HAP-1 (cell line): ENCODE data around the gene CHRNB4.
A peak's percentile ranks its signal among the peaks of the same experiment; 100 is the strongest.

Experiments used
- DNase-seq, 2 experiments: peaks; one replicate each; pipeline ENCODE4 v3.0.0-alpha.2; 2016 to 2020; ENCODE audit warnings: low spot score in 2 of 2
- H3K27me3 ChIP-seq: fragments of 250-450 bp; sonication (Bioruptor Pico); 2 replicates; pipeline ENCODE4 v1.5.1; 2020; ENCODE audit warnings: low read depth, mild to moderate bottlenecking, moderate library complexity
- H3K36me3 ChIP-seq: fragments of 250-450 bp; sonication (Bioruptor Pico); replicated peaks from 2 replicates; pipeline ENCODE4 v1.5.1; 2020; ENCODE audit warnings: mild to moderate bottlenecking
- H3K4me1 ChIP-seq: fragments of 250-450 bp; sonication (Bioruptor Pico); 2 replicates; pipeline ENCODE4 v1.5.1; 2020; ENCODE audit warnings: mild to moderate bottlenecking
- H3K4me3 ChIP-seq: fragments of 250-450 bp; sonication (Bioruptor Pico); 2 replicates; pipeline ENCODE4 v1.5.1; 2020; ENCODE audit warnings: mild to moderate bottlenecking, moderate library complexity
- H3K9me3 ChIP-seq: fragments of 250-450 bp; sonication (Bioruptor Pico); 2 replicates; pipeline ENCODE4 v1.5.1; 2020; ENCODE audit warnings: mild to moderate bottlenecking, moderate library complexity
- in situ Hi-C: fragments of 300-500 bp; cut with MboI; formaldehyde crosslinking; loops from 3 replicates; pipeline ENCODE4 v1.14.3; 2020; ENCODE audit warnings: low sequenced_read_pairs, inconsistent platforms, mixed read lengths

The CHRNB4 gene

DNA sequence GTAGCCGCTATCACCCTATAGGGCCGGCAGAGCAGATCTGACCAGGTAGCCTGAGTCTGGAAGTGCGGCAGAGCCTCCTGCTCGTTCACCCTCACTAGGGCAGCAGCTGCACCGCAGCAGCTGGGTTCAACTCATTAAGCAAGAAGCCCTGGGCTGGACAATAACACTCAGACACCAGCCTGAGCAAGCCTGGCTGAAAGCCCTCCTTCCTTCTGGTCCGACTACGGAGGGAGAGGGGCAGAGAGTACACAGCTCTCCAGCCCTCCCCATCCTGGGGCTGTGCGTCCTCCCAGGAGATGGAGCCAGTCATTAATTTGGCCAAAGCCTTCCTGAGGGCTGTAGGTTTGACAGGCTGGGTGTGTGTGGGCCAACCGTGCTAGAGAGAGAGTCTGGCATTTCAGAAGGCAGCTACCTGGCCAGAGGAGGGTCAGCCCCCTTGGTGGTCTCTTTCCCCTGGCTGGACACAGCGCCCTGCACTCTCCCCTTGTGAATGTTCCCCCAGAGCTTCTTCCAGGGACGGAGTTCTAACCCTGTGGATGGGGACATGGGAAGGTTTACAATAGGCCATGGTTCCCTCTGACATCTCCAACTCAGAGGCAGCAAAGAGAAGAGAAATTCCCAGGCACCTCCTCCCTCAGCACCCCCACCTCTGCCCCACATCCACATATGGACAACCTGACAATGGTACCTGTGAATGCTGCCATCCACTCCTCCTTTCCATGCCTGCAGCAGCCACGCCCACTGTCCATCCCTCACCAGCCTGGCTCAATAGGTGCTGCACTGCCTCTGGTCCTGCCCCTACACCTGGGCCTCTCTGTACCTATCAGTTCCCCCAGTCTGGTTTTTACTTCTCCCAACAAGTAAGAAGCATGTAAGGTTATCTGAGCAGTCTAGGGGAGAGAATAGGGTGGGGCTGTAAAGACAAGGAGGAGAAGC, 6.5 kb downstream of the CHRNB4 start:
- Histone ChIP-seq H3K9me3 (no peaks in the 10 kb centered on the region), H3K4me1 (no peaks in the 10 kb centered on the region), H3K27me3 (peaks cover 2% of the 10 kb centered on the region), H3K4me3 (no peak overlapping the region), H3K36me3 (no peaks in the 10 kb centered on the region)
- peak in 1 of 2 experiments; percentile 6 for DNase-seq
- in situ Hi-C loops = no loop called here

DNA sequence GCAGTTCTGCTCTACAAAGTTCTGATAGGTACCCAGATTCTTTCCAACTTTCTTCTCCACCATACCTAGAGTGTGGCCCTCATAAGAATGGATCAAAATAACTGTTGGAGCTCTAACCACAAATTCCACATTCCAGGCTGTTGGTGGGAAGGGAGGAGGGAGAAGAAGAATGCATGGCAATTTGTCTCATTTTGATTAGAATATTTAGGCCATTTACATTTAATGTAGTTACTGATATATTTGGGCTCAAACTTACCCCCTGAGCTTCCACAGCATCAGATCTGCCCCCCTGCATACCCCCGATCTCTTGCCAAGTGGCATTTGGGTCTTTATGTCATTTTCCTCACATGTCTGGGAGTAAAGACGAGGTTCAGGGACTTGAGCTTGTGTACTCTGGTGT, 7.7 kb downstream of the CHRNB4 start:
- in situ Hi-C loops = no loop called here
- Histone ChIP-seq H3K4me3 (no peak overlapping the region), H3K36me3 (no peaks in the 10 kb centered on the region), H3K4me1 (no peaks in the 10 kb centered on the region), H3K9me3 (no peaks in the 10 kb centered on the region), H3K27me3 (peaks cover 12% of the 10 kb centered on the region)
- DNase-seq = no peak

DNA sequence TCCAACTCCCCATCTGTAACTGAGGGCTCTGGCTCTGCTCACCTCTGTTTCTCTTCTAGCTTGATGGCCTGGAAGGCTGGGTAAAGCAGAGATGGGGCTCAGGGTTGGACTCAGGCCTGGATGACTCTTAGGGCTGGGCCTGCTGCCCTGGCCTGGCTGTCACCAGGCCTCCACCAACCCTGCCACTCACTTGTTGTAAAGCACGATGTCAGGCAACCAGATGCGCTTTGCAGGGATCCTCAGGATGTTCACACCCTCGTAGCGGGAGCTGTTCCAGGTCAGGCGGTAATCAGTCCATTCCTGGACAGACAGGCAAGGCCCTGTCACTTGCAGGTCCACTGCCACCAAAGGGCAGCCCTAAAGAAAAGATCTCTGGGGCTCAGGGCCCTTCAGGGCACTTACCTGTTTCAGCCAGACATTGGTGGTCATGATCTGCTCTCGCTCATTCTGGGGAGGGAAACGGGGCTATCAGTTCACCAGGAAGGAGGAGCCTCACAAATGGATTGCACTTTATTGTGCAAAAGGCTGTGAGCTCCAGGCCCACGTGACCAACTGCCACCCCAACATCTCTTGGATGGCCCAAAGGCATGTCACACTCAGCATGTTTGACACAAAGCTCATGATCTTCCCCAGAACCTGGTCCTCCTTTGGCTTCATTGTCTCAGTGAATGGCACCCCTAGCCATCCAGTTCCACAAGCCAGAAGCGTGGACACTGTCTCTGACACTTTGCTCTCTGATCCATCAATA, 9.9 kb downstream of the CHRNB4 start:
- Histone ChIP-seq H3K4me1 (no peaks in the 10 kb centered on the region), H3K4me3 (no peak overlapping the region), H3K9me3 (no peaks in the 10 kb centered on the region), H3K27me3 (peaks cover 30% of the 10 kb centered on the region), H3K36me3 (no peaks in the 10 kb centered on the region)
- in situ Hi-C loops = no loop called here
- DNase-seq = no peak

DNA sequence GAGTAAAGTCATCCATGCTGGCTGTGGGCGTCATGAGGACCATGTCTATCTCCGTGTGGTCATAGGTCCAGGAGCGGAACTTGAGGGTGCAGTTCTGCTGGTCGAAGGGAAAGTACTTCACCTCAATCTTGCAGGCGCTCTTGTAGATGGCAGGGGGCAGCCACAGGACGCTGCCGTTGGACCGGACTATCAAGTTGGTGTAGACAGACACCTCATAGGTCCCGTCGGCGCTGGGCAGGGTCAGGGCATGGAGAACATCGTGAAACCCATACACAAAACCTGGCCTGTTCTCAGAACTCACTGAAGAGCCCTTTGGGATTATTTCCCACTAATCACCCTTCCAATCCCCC, 11.3 kb downstream of the CHRNB4 start:
- Histone ChIP-seq H3K27me3 (peaks cover 36% of the 10 kb centered on the region), H3K4me3 (no peak overlapping the region), H3K36me3 (no peaks in the 10 kb centered on the region), H3K9me3 (no peaks in the 10 kb centered on the region), H3K4me1 (no peaks in the 10 kb centered on the region)
- no peak for DNase-seq
- in situ Hi-C loops = no loop called here

DNA sequence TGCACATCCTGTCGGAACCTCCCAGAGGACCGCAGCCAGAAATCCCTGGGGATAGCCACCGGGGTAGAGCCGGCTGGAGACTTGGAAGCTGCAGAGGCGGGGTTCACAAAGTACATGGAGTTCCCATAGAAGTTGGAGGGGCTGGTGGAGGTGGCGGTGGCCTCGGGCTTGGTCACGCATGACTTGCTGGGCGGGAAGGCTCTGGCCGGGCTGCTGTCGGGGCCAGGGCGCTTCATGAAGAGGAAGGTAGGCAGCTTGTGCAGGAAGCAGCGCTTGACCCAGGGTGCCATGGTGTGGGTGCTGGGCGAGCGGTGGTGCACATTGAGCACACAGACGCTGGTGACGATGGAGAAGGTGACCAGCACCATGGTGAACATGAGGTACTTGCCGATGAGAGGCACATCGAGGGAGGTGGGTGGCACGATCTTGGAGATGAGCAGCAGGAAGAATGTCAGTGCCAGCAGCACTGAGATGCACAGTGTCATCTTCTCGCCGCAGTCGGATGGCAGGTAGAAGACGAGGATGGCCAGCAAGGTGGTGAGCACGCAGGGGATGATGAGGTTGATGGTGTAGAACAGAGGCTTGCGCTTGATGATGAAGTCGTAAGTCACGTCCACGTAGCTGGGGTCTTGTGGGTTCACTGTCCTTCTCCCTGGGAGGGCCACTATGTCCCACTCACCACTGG, 11.8 kb downstream of the CHRNB4 start:
- no peak for DNase-seq
- no peaks in the 10 kb centered on the region for H3K36me3 ChIP-seq
- H3K27me3 ChIP-seq = peaks cover 36% of the 10 kb centered on the region
- H3K4me1 ChIP-seq = no peaks in the 10 kb centered on the region
- in situ Hi-C loops = no loop called here
- H3K4me3 ChIP-seq = no peak overlapping the region
- H3K9me3 ChIP-seq = no peaks in the 10 kb centered on the region

DNA sequence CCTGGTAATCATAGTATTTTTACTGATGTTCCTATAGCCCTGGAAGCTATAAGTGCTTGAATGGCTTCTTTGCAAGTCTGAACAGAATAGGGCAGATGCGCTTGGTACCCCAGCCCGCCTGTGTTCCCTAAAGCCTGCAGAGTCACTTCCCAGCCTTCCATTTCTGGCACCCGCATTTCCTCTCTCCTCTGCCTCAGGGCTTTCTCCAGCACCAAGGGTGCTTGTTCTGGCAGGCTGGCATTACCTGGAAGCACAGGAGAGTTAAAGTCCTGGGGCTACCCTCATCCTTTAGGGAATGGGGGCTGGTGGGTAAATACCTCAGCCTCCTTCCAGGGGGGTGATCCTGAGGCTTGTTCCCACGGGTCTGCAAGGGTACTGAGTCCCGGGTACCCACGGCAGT, 12.8 kb downstream of the CHRNB4 start:
- Histone ChIP-seq H3K4me3 (no peak overlapping the region), H3K36me3 (no peaks in the 10 kb centered on the region), H3K4me1 (no peaks in the 10 kb centered on the region), H3K27me3 (peaks cover 39% of the 10 kb centered on the region), H3K9me3 (no peaks in the 10 kb centered on the region)
- no peak for DNase-seq
- in situ Hi-C loops = no loop called here

DNA sequence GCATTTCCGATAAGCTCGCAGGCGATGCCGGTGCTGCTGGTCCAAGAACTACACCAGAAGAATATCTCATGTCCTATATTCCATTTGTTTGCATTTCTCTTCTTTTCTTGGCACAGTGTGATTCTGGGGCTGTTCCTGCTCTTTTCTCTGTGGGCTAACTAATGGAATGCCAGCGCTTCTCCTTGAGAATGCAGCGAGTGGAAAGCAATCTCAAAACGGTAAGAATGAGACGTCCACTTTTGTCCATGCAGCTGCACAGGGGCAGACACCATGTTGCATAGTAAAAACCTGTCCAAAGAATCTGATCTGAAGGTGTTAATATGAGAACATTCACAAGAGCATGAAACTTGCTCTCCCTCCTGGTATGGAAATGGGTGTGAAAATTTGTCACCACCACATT, 13.7 kb downstream of the CHRNB4 start:
- in situ Hi-C loops = no loop called here
- Histone ChIP-seq H3K4me3 (no peak overlapping the region), H3K4me1 (no peaks in the 10 kb centered on the region), H3K36me3 (no peaks in the 10 kb centered on the region), H3K27me3 (peaks cover 44% of the 10 kb centered on the region), H3K9me3 (no peaks in the 10 kb centered on the region)
- DNase-seq = no peak

DNA sequence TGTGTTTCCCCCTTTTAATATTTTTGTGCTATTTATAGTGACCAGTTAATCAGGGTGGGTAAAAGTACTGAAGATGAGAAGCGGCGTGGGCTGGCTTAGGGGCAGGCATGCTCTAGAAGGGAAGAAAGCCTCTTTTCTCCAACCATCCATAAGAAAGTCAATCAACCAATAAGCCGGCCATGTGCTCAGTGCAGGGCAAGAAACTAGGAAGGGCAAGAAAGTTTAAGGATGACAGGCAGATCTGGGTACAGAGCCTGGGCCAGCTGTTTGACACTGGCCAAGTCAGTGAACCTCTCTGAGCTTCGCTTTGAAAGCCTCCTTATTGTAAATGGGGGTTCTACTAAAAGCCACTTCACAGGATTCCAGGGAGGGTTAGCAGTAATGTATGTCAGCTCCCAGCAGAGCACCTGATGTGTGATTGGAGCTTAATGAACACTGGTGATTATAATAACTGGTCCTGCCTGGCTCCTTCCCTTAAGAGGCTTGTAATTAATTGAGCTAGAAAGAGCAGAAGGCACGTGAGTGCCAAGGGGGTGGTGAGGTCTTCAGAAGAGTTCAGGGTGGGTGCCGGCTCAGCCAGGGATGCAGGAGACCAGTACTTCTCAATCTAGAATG, 14.5 kb downstream of the CHRNB4 start:
- Histone ChIP-seq H3K9me3 (no peaks in the 10 kb centered on the region), H3K4me1 (no peaks in the 10 kb centered on the region), H3K27me3 (peaks cover 52% of the 10 kb centered on the region), H3K4me3 (no peak overlapping the region), H3K36me3 (no peaks in the 10 kb centered on the region)
- in situ Hi-C loops = no loop called here
- no peak for DNase-seq

DNA sequence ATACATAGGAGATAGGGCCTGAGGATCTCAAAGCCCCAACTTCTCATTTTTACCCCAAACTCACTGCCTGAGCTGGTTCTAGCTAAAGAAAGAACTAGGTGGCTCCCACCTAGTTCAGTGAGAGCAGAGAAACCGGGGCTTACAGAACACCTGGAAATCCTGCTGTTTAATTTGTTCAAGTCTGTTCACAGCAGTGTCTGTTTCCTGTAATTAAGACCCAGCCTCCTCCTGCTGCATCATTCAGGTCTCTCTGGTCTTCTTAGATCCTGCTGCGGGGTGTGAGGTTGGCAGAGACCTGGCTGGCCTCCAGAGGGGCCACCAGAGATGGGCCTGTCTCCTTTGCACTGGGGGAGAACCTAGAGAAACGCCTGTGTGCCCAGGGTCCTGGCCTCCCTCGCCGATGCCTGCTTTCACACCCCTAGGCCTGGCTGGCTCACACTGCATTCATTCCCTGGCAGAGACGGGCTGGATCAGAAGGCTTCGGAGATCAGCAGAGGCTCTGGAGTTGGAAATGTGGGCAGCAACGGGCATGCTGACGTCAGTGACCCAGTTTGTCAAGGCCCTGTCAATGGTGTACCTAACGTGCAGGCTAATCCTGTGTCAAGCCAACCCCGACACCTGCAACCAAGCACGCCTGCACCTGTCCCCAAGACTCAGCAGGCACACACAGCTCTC, 15.3 kb downstream of the CHRNB4 start:
- in situ Hi-C loops = no loop called here
- no peaks in the 10 kb centered on the region for H3K36me3 ChIP-seq
- no peak overlapping the region for H3K4me3 ChIP-seq
- H3K4me1 ChIP-seq = no peaks in the 10 kb centered on the region
- H3K27me3 ChIP-seq = peaks cover 59% of the 10 kb centered on the region
- no peaks in the 10 kb centered on the region for H3K9me3 ChIP-seq
- no peak for DNase-seq

DNA sequence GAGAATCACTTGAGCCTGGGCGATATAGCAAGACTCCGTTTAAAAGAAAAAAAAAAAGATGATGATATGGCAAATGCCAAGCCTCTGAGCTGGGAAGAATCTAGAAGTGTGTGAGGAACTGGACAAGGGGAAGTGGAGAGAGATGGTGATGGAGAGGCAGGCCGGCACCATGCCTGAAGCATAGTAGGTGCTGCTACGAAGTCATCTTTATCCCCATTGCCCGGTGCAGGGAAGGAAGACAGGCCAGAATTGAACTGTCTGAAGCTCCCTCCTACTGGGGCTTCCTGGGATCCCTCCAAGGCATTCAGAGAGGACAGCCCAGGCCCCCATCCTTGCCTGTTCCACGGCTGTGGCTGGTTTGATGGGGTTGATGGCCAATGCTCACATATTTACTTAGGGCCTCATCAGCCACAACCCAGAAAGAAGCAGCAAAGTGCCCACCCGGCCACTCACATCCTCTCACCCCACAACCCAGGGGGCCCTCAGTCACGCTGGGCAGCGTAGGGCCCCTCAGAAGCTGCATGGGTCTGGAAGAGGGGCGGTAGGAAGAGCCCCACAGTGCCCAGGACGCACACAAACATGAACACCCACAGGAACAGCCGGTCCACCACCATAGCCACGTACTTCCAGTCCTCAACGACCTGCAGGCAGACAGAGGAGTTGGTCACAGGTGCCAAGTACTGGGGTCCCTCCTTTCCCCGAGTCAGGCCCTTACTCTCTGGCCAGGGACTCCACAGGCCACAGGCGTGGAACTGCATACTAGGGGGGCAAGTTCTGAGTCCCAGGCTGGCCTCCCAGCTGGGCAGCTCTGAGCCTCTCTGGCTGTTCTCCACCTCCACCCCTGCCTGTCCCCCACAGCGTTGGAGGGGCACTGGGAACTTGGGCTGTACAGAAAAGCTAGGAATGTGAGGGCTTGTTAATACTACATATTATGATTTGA, 16.1 kb downstream of the CHRNB4 start:
- peaks cover 1% of the 10 kb centered on the region; the same call in 1 of the 2 replicates for H3K4me1 ChIP-seq
- peaks cover 67% of the 10 kb centered on the region for H3K27me3 ChIP-seq
- in situ Hi-C loops = no loop called here
- H3K36me3 ChIP-seq = no peaks in the 10 kb centered on the region
- no peak overlapping the region for H3K4me3 ChIP-seq
- no peaks in the 10 kb centered on the region for H3K9me3 ChIP-seq
- no peak for DNase-seq

DNA sequence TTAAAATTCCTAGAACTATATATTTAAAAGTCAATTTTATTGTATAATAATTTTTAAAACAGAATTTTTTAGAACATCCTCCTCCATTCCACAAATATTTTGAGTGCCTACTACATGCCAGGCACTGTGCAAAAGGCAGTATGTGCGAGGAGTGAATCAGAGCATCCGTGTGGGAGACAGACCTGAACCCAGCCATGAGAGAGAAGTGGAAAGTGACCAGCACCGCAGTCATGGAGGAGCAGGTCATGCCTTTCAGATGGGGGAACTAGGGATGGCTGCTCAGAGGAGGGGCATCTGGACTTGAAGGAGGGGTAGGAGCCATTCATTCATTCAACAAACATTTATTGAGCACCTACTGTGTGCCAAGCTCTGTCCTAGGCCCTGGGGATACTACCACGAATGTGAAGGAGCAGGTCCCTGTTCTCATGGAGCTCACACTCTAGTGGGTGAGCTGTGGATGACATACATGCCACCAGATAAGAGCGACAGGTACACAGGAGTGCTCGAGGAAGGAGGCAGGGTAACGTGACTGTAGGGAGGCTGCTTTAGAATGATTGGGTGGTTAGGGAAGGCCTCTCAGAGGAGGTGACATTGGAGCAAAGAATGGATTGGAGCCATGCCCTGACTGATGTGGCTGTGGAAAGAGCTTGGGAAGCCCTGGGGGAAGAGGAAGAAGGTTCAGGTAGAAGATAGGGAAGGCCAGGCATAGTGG, 17.1 kb downstream of the CHRNB4 start:
- Histone ChIP-seq H3K27me3 (peaks cover 67% of the 10 kb centered on the region), H3K4me1 (peaks cover 4% of the 10 kb centered on the region; the same call in 1 of the 2 replicates), H3K4me3 (no peak overlapping the region), H3K9me3 (no peaks in the 10 kb centered on the region), H3K36me3 (no peaks in the 10 kb centered on the region)
- no peak for DNase-seq
- in situ Hi-C loops = no loop called here
